K562 (cell line): ENCODE data around the gene MYB. TPM values are rescaled to one million over a fixed set of nuclear protein-coding genes. Genes with fewer than 3 reads are reported as not detected.

Source experiments
- ATAC-seq: fragments of 200-7000 bp; cut with Tn5 transposase; 3 replicates; pipeline ENCODE4 v1.9.1; 2020; ENCODE audit warnings: moderate library complexity
- BruUV-seq: library from RNA; stranded (reverse); fragments of 400-500 nt; replicated peaks from 2 replicates; lab custom pipeline; 2021; lab: Mats Ljungman, UMichigan
- CTCF ChIA-PET: fragments of 300-600 bp; formaldehyde crosslinking; extraction: SDS; loops from one replicate; lab custom pipeline; 2021; ENCODE audit warnings: low intra/inter-chr PET ratio; lab: Yijun Ruan, JAX
- POLR2A ChIA-PET: fragments of 300-600, 350-650 bp; sonication (Branson Sonifier 250); formaldehyde crosslinking; extraction: SDS; loops from one replicate; lab custom pipeline; 2021; ENCODE audit warnings: antibody characterized with exemption, inconsistent platforms; lab: Yijun Ruan, JAX
- DNase-seq, 4 experiments: peaks; one replicate each; pipeline versions ENCODE4 v3.0.0 to v3.0.0-alpha.2; 2011 to 2018; ENCODE audit warnings: low spot score in 3 of 4, mixed read lengths in 3 of 4; ENCODE audit errors: extremely low read depth in 1 of 4
- FAIRE-seq: peaks from 2 replicates; lab custom pipeline; 2011; peaks lifted over from hg19 to GRCh38; lab: Jason Lieb, UNC
- H2AFZ ChIP-seq: 2 replicates; pipeline ENCODE4 v1.6.0; 2011; ENCODE audit warnings: low read depth, low read length, control low read depth, inconsistent platforms
- H3K27ac ChIP-seq: fragments of 200-600 bp; 3 replicates; pipeline ENCODE4 v1.8.0; 2011; ENCODE audit warnings: low read depth, mild to moderate bottlenecking, control low read depth, inconsistent platforms, low read length, moderate library complexity, mixed read lengths; ENCODE audit errors: extremely low read depth
- H3K27me3 ChIP-seq, 2 experiments: fragments of 300-600 bp in 1 of 2; 2 replicates in 1 of 2; 3 replicates in 1 of 2; pipeline versions ENCODE4 v1.6.0 to v1.8.0; 2011; ENCODE audit warnings: inconsistent platforms in 2 of 2, low read length in 2 of 2, mild to moderate bottlenecking in 1 of 2, mixed read lengths in 1 of 2, moderate library complexity in 1 of 2; ENCODE audit not compliant: control insufficient read depth in 2 of 2, insufficient read depth in 2 of 2
- H3K36me3 ChIP-seq: fragments of 300-600 bp; 3 replicates; pipeline ENCODE4 v1.8.0; 2011; ENCODE audit warnings: mild to moderate bottlenecking, low read length, inconsistent platforms; ENCODE audit not compliant: control insufficient read depth, insufficient read depth
- H3K4me1 ChIP-seq, 2 experiments: fragments of 200-600 bp in 1 of 2; replicated peaks in 1 of 2; 2 replicates in 1 of 2; 3 replicates in 1 of 2; pipeline versions ENCODE4 v1.5.1 to v1.8.0; 2011; ENCODE audit warnings: inconsistent platforms in 2 of 2, low read length in 2 of 2, mild to moderate bottlenecking in 1 of 2, mixed read lengths in 1 of 2, moderate library complexity in 1 of 2; ENCODE audit not compliant: control insufficient read depth in 2 of 2, insufficient read depth in 2 of 2
- H3K4me2 ChIP-seq: 2 replicates; pipeline ENCODE4 v1.6.1; 2011; ENCODE audit warnings: low read length, control low read depth, inconsistent platforms, mixed read lengths; ENCODE audit not compliant: insufficient read depth
- H3K4me3 ChIP-seq: fragments of 200-600 bp; sonication (generic), shearing (Covaris generic); 2 replicates; pipeline ENCODE4 v1.5.1; 2016; ENCODE audit warnings: control low read depth, inconsistent platforms
- H3K79me2 ChIP-seq: fragments of 200-600 bp; 3 replicates; pipeline ENCODE4 v1.8.0; 2011; ENCODE audit warnings: low read length, inconsistent platforms; ENCODE audit not compliant: control insufficient read depth, insufficient read depth
- H3K9ac ChIP-seq, 2 experiments: 2 replicates each; pipeline versions ENCODE4 v1.6.0 to v1.6.1; 2011; ENCODE audit warnings: low read depth in 2 of 2, low read length in 2 of 2, control low read depth in 1 of 2, inconsistent platforms in 1 of 2, mild to moderate bottlenecking in 1 of 2, mixed read lengths in 1 of 2; ENCODE audit not compliant: insufficient read depth in 1 of 2
- H3K9me1 ChIP-seq: one replicate; pipeline ENCODE4 v1.6.0; 2011; ENCODE audit warnings: inconsistent platforms, mild to moderate bottlenecking, low read length, moderate library complexity; ENCODE audit not compliant: control insufficient read depth, insufficient read depth
- H3K9me3 ChIP-seq: replicated peaks from 2 replicates; pipeline ENCODE4 v1.5.1; 2011; ENCODE audit warnings: low read depth, low read length, inconsistent platforms; ENCODE audit not compliant: control insufficient read depth, insufficient read depth
- H4K20me1 ChIP-seq: replicated peaks from 2 replicates; pipeline ENCODE4 v1.6.1; 2011; ENCODE audit warnings: low read length, inconsistent platforms, mixed read lengths; ENCODE audit not compliant: control insufficient read depth, insufficient read depth
- ATF1 ChIP-seq, 2 experiments: fragments of 450-650 bp in 1 of 2; IDR thresholded peaks; 2 replicates each; pipeline ENCODE4 v1.6.1; 2016; ENCODE audit warnings: missing compliant biosample characterization in 1 of 2, missing genetic modification characterization in 1 of 2
- CEBPB ChIP-seq: fragments of 450-650 bp; IDR thresholded peaks from 2 replicates; pipeline ENCODE4 v1.6.1; 2016; ENCODE audit warnings: missing genetic modification characterization, missing compliant biosample characterization
- E2F6 ChIP-seq, 2 experiments: IDR thresholded peaks; 2 replicates each; pipeline ENCODE4 v1.6.1; 2011; ENCODE audit warnings: borderline replicate concordance in 1 of 2, control low read depth in 1 of 2, low read depth in 1 of 2, low read length in 1 of 2, mild to moderate bottlenecking in 1 of 2, mixed read lengths in 1 of 2, moderate library complexity in 1 of 2; ENCODE audit not compliant: insufficient read depth in 1 of 2, insufficient read length in 1 of 2, poor library complexity in 1 of 2, severe bottlenecking in 1 of 2; ENCODE audit errors: extremely low read depth in 1 of 2
- IRF2 ChIP-seq: sonication (generic); formaldehyde crosslinking; IDR thresholded peaks from 2 replicates; pipeline ENCODE4 v1.8.1; 2022; ENCODE audit warnings: mild to moderate bottlenecking, missing genetic modification reagents
- MAFF ChIP-seq: IDR thresholded peaks from 2 replicates; pipeline ENCODE4 v1.6.1; 2012; ENCODE audit warnings: low read length, improper control_type of control experiment
- NR2C2 ChIP-seq, 2 experiments: fragments of 200-800 bp in 1 of 2; sonication (Bioruptor generic) in 1 of 2; sonication (generic) in 1 of 2; formaldehyde crosslinking in 1 of 2; IDR thresholded peaks; 2 replicates each; pipeline versions ENCODE4 v1.6.1 to v1.8.0; 2016 to 2022; ENCODE audit warnings: mild to moderate bottlenecking in 1 of 2, missing compliant biosample characterization in 1 of 2, missing genetic modification characterization in 1 of 2, missing genetic modification reagents in 1 of 2
- PKNOX1 ChIP-seq: fragments of 450-650 bp; IDR thresholded peaks from 2 replicates; pipeline ENCODE4 v1.6.1; 2016
- WGBS: fragments of 100-300 bp; shearing (Covaris generic); methylation state at CpG from one replicate; pipeline ENCODE4 v1.1.6; 2016; ENCODE audit warnings: low coverage, mixed read lengths; ENCODE audit not compliant: insufficient coverage; ENCODE audit errors: missing lambda C conversion rate; 5-methylcytosine and 5-hydroxymethylcytosine counted together
- in situ Hi-C: fragments of 300-500 bp; cut with MboI; formaldehyde crosslinking; loops from 4 replicates; pipeline ENCODE4 v1.15.0; 2018; ENCODE audit warnings: inconsistent platforms, mixed read lengths
- intact Hi-C: fragments of 100-400 bp; cut with micrococcal nuclease; formaldehyde crosslinking; loops from 2 replicates; pipeline ENCODE4 v1.14.2; 2022
- polyA plus RNA-seq, 8 experiments: library from polyadenylated mRNA; depleted of rRNA in 4 of 8; stranded (reverse) in 5 of 8; unstranded in 3 of 8; fragments of >200 nt; fragmentation: Nextera tagmentation in 2 of 8; fragmentation: Illumina TruSeq in 1 of 8; extraction: Ambion mirVana in 2 of 8; extraction: Trizol in 1 of 8; gene quantifications; 2 replicates each; pipeline versions ENCODE4 v1.2.1 to v1.2.3, GENCODE V29; 2011 to 2014; ENCODE audit warnings: inconsistent platforms in 1 of 8, missing spikeins in 1 of 8
- total RNA-seq, 7 experiments: library from RNA; depleted of rRNA in 6 of 7; stranded (reverse); fragments of >200 nt in 6 of 7; fragmentation: Illumina TruSeq in 2 of 7; extraction: Trizol in 2 of 7; gene quantifications; 2 replicates each; pipeline versions ENCODE4 v1.2.1 to v1.2.3, GENCODE V29; 2011 to 2021; ENCODE audit warnings: low replicate concordance in 1 of 7

MYB gene
- total and polyA plus RNA-seq, 9 of the 15 experiments (the other 6 are each of a cell fraction or from before 2014, with no cell fraction given) = 35.8 to 218 (median 140) TPM

GRCh38 chr6:135166515-135166914, 14.6 kb upstream of the MYB start:
- Histone ChIP-seq H3K27me3 (no peaks in the 10 kb centered on the region), H4K20me1 (no peaks in the 10 kb centered on the region), H3K9me1 (no peaks in the 10 kb centered on the region), H3K27ac (no peak overlapping the region), H3K36me3 (no peaks in the 10 kb centered on the region), H3K79me2 (no peaks in the 10 kb centered on the region), H2AFZ (no peak overlapping the region), H3K4me1 (peaks cover 0 to 4% of the 10 kb centered on the region in 2 experiments; a peak in 2 of 5 replicates), H3K9me3 (no peaks in the 10 kb centered on the region), H3K4me2 (no peak overlapping the region), H3K9ac (no peak overlapping the region), H3K4me3 (no peak overlapping the region)
- TF ChIP-seq MAFF = no peak
- peak; percentile 31 for TF ChIP-seq CEBPB (tag)
- 92% methylated on average over 2 of the region's 3 CpGs for WGBS
- BruUV-seq = no TSS peak
- in situ Hi-C loops = no loop called here
- FAIRE-seq (no peak), ATAC-seq (no peak), DNase-seq (no peak)
- intact Hi-C loops = no loop called here
- ChIA-PET CTCF (no interaction called here), POLR2A (no interaction called here)

GRCh38 chr6:135167617-135168016, 13.5 kb upstream of the MYB start:
- H3K4me3 ChIP-seq = no peak overlapping the region
- no peaks in the 10 kb centered on the region for H3K79me2 ChIP-seq
- ChIA-PET POLR2A (interaction anchor here (0.7 to 1.5 kb wide), 3 partner anchors 9 to 64 kb away, joined by 3 to 4 read pairs (median 3); no protein-coding TSS in a partner anchor), CTCF (no interaction called here)
- no peaks in the 10 kb centered on the region for H3K9me3 ChIP-seq
- BruUV-seq = no TSS peak
- H4K20me1 ChIP-seq = no peaks in the 10 kb centered on the region
- H3K9ac ChIP-seq = no peak overlapping the region
- no peak overlapping the region for H2AFZ ChIP-seq
- ATAC-seq (no peak), DNase-seq (no peak), FAIRE-seq (no peak)
- H3K27me3 ChIP-seq = no peaks in the 10 kb centered on the region
- in situ Hi-C loops = no loop called here
- H3K9me1 ChIP-seq = no peaks in the 10 kb centered on the region
- intact Hi-C loops = no loop called here
- no peak overlapping the region for H3K4me2 ChIP-seq
- no peak overlapping the region for H3K27ac ChIP-seq
- H3K4me1 ChIP-seq = no peaks in the 10 kb centered on the region; a peak in 1 of 5 replicates
- H3K36me3 ChIP-seq = no peaks in the 10 kb centered on the region
- no peak for TF ChIP-seq E2F6 (IDR thresholded peaks at IDR 0.05; ENCODE audit: borderline replicate concordance in 1 of 2, extremely low read depth in 1 of 2, insufficient read depth in 1 of 2, insufficient read length in 1 of 2, low read depth in 1 of 2, low read length in 1 of 2, poor library complexity in 1 of 2, severe bottlenecking in 1 of 2)
- no peak for TF ChIP-seq PKNOX1
- TF ChIP-seq ATF1 (CRISPR knock-in tag; IDR thresholded peaks at IDR 0.05) = no peak
- no peak for TF ChIP-seq ATF1 (tag; IDR thresholded peaks at IDR 0.05)
- no peak for TF ChIP-seq IRF2 (CRISPR knock-in tag)
- no peak for TF ChIP-seq NR2C2 (CRISPR knock-in tag; IDR thresholded peaks at IDR 0.05)
- TF ChIP-seq NR2C2 (tag; IDR thresholded peaks at IDR 0.05) = no peak
- 74% methylated on average over 1 of the region's 1 CpG for WGBS
